HG02852 (cell line): ENCODE data around the gene SRI.

Experiments used
- ATAC-seq: cut with Tn5 transposase; IDR thresholded peaks from one replicate; pipeline ENCODE4 v1.9.1; 2021; ENCODE audit warnings: mild to moderate bottlenecking, moderate library complexity; ENCODE audit not compliant: unreplicated experiment

SRI gene

GRCh38 chr7:88226201-88226600, 6.4 kb upstream of the SRI start:
- no peak for ATAC-seq

DNA sequence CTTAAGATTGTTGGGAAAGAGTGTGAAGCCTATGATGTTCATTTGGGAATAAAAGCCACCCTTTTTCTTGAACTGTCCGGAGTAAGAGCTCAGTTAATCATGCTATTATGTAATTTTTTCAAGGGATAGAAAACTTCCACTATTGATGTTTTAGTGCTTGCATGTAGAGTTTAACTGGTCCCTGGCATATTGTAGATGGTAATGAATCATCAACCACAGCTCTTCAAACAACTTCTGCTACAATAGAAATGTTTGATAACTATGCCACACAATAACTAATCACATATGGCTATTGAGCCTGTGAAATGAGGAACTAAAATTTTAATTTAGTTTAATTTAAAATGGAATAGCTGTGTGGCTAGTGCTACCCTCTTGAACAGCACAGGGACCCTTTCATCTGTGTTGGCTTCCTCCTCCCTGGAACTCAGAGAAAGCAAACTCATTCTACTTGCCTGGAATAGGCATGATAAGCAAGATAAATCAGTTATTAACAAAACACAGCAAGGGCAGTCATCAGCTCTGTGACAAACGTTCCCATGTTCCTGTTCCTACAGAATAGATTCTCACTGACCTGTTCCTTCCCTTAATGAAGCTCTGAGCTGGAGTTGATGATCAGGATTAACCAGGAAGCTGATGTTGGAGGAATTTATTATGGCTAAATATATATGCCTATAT, 4.9 kb upstream of the SRI start:
- no peak for ATAC-seq

DNA sequence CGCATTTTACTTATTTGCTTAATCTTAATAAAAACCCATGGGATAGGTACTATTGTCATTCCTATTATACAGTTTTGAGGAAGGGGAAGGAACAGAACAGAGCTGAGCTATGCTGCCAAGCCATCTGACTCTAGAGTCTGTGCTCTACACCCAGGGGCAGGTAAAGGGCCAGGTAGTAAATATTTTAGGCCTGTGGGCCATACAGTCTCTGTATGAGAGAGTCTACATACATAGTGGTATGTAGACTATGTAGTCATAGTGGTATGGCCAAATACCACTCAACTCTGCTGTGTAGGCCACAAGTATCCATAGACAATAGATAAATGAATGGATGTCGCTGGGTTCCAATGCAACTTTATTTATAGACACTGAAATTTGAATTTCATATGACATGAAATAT, 3.4 kb upstream of the SRI start:
- no peak for ATAC-seq

GRCh38 chr7:88218836-88219605, 817 bp downstream of the SRI start:
- ATAC-seq: peak; percentile 25

DNA sequence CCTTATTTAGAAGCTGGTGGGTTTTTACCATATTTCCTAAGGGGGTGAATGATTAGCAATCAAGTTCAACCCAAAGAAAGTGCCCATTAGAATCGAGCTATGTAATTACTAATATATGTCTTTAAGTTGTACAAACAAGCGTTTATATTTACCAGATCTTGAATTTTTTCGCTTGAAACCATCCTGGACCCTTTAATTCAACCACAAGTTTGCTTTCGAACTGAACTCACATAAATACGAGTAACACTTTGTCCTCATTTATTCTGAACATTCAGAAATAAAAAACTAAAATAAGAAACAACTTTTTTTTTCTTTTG, 1.5 kb downstream of the SRI start:
- ATAC-seq: no peak

DNA sequence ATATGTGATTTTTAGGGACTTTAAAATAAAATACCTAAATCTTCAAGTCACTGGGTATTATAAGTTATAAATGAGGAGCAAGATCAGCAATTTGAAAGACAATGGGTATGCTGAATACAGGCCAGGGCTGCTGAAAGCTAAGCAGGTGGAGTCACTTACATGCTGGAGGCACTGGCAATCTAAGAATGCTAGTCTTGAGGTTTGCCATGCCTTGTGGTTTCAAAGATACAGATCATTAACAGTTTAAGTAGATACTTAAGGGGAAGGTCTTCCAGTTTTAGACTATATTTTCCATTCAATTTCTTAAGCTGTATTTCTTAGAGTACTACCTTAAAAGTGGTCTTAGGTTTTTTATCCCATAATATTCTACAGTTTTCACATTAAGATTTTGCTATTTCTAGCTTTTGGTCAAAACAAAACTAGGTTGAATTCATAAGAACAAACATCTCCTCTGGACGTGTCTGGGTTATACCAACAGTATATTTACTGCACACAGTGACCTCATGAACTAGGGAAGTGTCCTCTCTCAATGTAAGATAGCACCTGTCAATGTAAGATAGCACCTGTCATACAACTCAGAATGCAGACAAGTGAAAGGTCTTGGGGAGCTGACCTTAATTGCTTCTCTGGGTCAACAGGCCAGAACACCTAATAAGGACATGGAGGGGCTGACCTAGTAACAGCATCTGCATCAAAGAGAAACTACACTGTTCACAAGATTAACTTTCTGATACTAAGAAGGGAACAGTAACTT, 2.0 kb downstream of the SRI start:
- peak; percentile 68 for ATAC-seq

DNA sequence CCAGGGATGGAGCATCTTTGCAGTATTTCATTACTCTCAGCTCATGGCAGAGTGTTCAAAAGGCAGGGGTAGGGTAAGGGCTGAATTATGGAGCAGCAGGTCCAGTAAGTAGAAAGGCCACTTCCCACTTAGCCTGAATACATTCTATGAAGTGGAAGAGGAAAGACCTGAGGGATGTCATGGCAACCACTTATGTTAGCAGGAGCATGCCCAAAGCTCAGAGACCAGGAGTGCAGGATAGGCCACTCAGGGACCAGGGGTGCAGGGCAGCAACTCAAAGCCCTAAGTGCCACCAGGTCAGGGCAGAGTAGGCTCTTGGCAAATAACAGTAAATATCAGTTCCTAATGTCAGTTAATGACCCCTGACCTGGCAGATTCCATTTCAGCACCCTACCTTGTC, 3.6 kb downstream of the SRI start:
- ATAC-seq: no peak

DNA sequence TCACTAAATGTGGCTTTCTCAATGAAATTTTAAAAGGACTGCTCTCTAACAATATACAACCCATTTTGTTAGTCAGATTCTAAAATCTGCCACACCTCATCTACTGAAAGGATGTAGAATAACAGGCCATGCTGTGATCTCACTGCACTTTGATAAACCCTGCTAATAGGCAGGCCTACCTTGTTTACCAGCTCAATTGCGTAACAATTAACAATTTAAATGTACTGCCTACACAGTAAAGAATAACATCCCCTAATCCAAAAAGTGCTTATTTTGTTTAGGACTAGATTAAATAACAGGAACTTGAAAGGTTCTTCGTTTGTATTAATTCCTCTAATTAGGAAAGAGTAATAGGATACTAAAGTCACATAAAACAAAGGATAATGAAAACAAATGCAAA, 4.5 kb downstream of the SRI start:
- no peak for ATAC-seq

DNA sequence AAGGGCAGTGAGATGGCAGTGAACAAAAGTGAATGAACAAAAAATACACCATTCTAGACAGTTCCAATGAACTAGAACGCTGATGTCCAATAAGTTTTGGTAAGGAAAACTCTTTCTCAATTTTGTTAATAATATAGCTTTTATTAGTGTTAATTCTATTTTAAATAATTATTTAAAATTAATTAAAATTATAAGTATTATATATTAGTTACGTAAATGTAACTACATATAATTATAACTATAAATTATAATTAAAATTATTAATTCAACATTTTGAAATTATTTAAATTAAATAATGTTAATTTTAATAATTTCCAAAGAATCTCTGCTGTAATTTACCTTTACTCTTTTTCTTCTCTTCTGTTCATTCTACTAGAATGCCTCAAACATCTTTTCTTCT, 5.4 kb downstream of the SRI start:
- no peak for ATAC-seq

DNA sequence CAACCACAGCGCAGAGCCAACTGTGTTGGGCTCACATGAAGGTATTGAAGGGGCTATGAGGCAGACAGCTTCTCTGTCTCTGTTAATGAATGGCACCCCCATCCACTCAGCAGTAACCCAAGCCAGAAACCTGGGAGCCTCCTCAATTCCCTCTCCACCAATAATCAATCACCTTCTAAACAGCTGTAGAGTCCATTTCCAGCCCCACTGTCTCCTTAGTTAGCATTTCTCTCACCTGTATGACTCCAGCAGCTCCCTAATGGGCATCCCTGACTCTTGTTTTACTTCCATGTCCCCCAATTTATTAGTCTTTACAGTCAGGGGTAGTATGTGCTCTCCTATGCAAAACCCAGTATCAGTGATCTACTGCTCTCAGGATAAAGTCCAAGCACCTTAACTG, 6.9 kb downstream of the SRI start:
- ATAC-seq: no peak

- ATAC-seq: no peak
Measured at GRCh38 chr7:88208521-88208920, 11.3 kb downstream of the SRI start.

DNA sequence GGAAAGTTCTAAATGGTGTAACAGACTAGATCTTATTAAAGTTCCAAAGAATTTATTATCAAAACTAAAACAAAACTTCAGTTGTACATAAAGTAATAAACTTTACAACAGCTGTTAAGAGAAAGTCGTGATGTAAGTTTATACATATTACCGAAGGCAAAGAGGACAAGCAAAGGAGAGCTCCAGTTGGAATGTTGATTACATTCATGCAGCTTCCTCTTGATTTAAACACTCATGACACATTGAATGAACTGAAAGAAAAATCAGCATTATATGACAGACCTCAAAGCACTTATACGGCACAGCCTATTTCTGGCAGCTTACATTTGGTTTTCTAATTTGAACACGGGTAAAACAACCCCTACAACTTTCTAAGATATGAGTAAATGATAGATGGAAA, 13.6 kb downstream of the SRI start:
- ATAC-seq: no peak

GRCh38 chr7:88205179-88205578, 14.7 kb downstream of the SRI start:
- no peak for ATAC-seq

DNA sequence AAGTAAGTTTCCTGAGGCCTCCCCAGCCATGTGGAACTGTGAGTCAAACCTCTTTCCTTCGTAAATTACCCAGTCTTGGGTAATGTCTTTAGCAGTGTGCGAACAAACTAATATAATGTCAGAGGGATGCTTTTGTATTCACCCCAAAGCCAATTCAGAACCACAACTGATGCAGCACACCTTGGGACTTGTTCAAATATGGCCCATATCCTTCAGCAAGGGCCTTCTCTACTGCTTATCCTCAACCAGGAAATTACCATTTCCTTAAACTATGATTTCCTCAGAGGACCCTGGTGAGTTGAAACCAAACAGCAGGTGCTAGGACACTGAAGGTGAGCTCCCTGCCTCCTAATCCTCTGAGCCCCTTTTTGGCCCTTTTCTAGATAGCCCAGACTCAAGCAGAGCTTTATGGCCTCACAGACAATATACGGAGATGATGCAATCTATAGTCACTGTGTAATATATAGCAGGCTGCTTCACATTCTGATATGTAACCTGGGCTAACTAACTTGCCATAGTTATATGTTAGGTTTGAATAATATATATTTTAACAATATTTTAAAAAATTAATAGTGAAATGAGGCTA, 15.2 kb downstream of the SRI start:
- ATAC-seq: no peak

GRCh38 chr7:88203401-88203800, 16.4 kb downstream of the SRI start:
- ATAC-seq: no peak

DNA sequence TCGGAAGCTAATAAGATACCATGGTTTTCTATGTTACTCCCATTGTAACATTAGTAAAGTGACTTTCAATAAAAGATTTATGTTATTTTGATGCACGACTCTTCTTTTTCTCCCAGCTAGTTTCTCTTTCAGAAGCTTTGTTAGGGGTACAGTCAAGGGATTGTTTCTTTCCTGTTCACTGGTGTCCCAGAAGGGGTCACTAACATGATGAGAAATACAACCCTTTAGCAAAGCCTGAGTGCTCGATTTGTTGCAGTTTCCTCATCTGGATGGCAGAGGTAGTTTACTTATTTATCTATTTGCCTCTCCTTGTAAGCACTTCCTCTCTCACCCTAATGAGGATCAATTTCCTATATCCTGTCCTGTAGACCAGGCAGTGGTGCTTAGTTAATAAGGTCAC, 17.0 kb downstream of the SRI start:
- no peak for ATAC-seq

DNA sequence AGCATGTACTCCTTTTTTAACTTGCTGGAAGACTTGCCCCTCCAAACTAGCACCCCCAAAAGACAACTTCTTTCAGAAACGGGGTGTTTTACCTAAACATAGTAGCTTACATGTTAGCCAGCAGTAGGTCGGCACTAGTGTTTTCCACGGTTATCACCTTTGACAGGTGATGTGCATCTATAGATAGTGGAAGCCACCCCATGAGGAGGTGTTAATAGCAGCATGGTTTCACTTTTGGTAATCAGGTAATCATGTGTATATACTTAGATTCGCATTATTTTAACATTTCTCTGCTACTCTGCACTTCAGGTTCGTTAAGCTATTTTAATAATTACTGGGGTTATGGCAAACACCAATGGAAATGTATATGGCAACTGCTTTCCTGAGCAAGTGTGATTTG, 17.6 kb downstream of the SRI start:
- ATAC-seq: no peak

DNA sequence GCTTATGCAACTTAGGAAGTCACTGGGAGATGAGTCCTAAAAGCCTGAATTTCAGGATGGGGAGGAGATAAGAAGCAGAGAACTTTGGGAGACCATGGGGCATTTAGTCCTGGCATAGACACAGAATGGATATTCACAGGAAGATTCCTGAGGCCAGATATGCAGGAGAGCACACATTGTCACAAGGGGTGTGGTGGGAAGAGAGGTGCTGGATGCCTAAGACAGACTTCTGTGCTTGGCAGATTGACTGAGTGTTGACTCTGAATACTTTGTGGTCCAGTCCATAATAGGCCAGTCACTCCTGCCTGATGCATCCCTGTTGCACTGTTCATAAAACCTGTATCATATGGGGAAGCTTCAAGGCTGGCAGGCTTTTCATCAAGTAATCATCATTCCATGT, 18.5 kb downstream of the SRI start:
- ATAC-seq: no peak

GRCh38 chr7:88200789-88201188, 19.0 kb downstream of the SRI start:
- ATAC-seq: no peak

DNA sequence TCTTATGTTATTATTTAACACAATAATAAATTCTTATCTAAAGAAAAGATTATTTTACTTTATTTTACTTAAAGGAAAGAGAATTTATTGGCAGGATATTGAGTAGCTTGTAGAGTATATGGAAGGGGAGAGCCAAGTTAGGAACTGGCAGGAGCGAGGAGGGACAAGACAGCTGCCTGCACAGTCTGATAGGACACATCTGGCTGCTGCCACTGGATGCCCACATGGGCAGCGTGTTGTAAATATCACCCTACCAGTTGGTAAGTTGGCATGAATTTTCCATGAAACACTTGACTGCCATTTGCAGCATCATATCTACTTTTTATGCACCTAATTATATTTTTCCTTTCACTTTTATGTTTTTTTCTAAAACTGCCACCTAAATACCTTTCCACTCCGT, 19.6 kb downstream of the SRI start:
- no peak for ATAC-seq

DNA sequence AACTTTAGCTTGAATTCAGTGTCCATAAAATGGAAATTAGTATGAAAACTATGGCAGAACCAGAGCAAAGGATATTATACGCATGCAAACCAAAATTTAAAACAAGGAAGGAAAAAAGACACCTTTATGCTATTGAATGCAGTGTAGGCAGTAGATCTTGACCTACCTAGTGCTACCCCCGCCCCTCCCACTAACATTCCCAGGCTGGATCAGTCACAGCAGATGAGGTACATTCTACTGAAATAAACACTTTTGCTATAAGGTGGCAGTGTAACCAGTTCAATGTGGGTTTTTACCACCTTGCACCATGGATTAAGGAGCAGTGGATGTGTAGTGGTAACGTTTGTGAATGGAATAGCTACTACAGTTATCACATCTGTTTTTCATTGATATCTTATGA, 27.9 kb downstream of the SRI start:
- no peak for ATAC-seq

- no peak for ATAC-seq
Measured at GRCh38 chr7:88185650-88186049, 34.2 kb downstream of the SRI start.
